Ishikawa (cell line): ENCODE results near the gene CFP.

Experiments
- CEBPB ChIP-seq: IDR thresholded peaks from 2 replicates; pipeline ENCODE4 v1.6.1; 2012
- EP300 ChIP-seq: IDR thresholded peaks from 2 replicates; pipeline ENCODE4 v1.6.1; 2012; ENCODE audit warnings: borderline replicate concordance
- RAD21 ChIP-seq: IDR thresholded peaks from 2 replicates; pipeline ENCODE4 v1.6.1; 2012; ENCODE audit warnings: low read depth
- YY1 ChIP-seq: IDR thresholded peaks from 2 replicates; pipeline ENCODE4 v1.6.1; 2012; ENCODE audit warnings: low read depth
- TF ChIP-seq, protein P1 (sequence below): IDR thresholded peaks from 2 replicates; pipeline ENCODE4 v1.6.1; 2012

DNA sequence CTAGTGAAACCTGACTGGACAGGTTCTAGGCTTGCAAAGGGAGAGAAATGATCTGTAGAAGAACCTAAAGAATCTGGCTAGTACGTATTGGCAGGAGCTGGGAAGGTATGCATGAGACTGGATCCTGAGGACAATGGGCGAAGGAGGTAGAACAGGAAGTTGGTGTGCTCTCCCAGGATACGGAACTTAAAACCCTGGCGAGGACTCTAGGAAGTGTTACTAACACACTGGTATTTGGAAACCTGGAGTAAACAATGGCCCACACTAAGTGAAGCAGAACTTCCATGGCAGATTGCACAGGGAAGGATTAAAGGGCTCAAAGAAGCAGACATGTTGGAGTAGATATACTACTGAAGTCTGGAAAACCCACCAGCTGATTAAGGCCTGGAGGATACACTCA is 19.2 kb downstream of the CFP start:
- TF ChIP-seq RAD21 (no peak), EP300 (no peak), CEBPB (no peak), YY1 (no peak)
- TF ChIP-seq, protein P1, sequence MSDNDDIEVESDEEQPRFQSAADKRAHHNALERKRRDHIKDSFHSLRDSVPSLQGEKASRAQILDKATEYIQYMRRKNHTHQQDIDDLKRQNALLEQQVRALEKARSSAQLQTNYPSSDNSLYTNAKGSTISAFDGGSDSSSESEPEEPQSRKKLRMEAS, result no peak
